H1 (cell line): ENCODE measurements around the gene RPL7A. TPM values are rescaled to one million over a fixed set of nuclear protein-coding genes. Genes with fewer than 3 reads are reported as not detected.
A peak's percentile ranks its signal among the peaks of the same experiment; 100 is the strongest.

Experiments
- ATF2 ChIP-seq: IDR thresholded peaks from 2 replicates; pipeline ENCODE4 v1.6.1; 2012; ENCODE audit warnings: low read length, inconsistent platforms
- BACH1 ChIP-seq: IDR thresholded peaks from 2 replicates; pipeline ENCODE4 v1.6.1; 2012; ENCODE audit warnings: low read length, improper control_type of control experiment
- CEBPB ChIP-seq: IDR thresholded peaks from 2 replicates; pipeline ENCODE4 v1.6.1; 2012; ENCODE audit warnings: low read depth, low read length
- CREB1 ChIP-seq: IDR thresholded peaks from 2 replicates; pipeline ENCODE4 v1.6.1; 2012; ENCODE audit warnings: inconsistent platforms
- KDM1A ChIP-seq: fragments of 200-600, 300-600 bp; sonication (generic); IDR thresholded peaks from 2 replicates; pipeline ENCODE4 v1.7.1; 2016; ENCODE audit warnings: mild to moderate bottlenecking, low read length, borderline replicate concordance
- KDM4A ChIP-seq: IDR thresholded peaks from one replicate; pipeline ENCODE4 v1.7.1; 2012; ENCODE audit warnings: low read depth, mild to moderate bottlenecking, moderate library complexity, low read length, inconsistent platforms; ENCODE audit not compliant: severe bottlenecking
- MAFK ChIP-seq: IDR thresholded peaks from 2 replicates; pipeline ENCODE4 v1.6.1; 2012; ENCODE audit warnings: low read depth, mild to moderate bottlenecking, improper control_type of control experiment, low read length
- RAD21 ChIP-seq, 2 experiments: IDR thresholded peaks in 1 of 2; conservative IDR thresholded peaks in 1 of 2; 2 replicates each; pipeline ENCODE4 v1.6.1; 2011; ENCODE audit warnings: low read depth in 2 of 2, low read length in 2 of 2, improper control_type of control experiment in 1 of 2, inconsistent platforms in 1 of 2, mild to moderate bottlenecking in 1 of 2, moderate library complexity in 1 of 2
- SAP30 ChIP-seq: fragments of 300-600 bp; sonication (generic); IDR thresholded peaks from 2 replicates; pipeline ENCODE4 v1.7.1; 2012; ENCODE audit warnings: low read length, moderate library complexity, mild to moderate bottlenecking, inconsistent platforms; ENCODE audit not compliant: insufficient read depth, insufficient replicate concordance
- SIN3A ChIP-seq, 2 experiments: IDR thresholded peaks in 1 of 2; conservative IDR thresholded peaks in 1 of 2; 2 replicates each; pipeline ENCODE4 v1.6.1; 2011 to 2012; ENCODE audit warnings: low read length in 2 of 2, improper control_type of control experiment in 1 of 2, low read depth in 1 of 2, mild to moderate bottlenecking in 1 of 2
- SP4 ChIP-seq: IDR thresholded peaks from 2 replicates; pipeline ENCODE4 v1.6.1; 2012; ENCODE audit warnings: low read length, inconsistent platforms
- polyA plus RNA-seq, 7 experiments: library from polyadenylated mRNA; depleted of rRNA in 3 of 7; stranded (reverse) in 5 of 7; unstranded in 2 of 7; fragments of >200 nt in 5 of 7; fragments of 200-250 nt in 2 of 7; gene quantifications; 1 replicate in 5 of 7; 2 replicates in 1 of 7; 4 replicates in 1 of 7; pipeline versions ENCODE4 v1.2.1 to v1.2.3, GENCODE V29; 2011 to 2013; ENCODE audit warnings: missing spikeins in 2 of 7, mixed read lengths in 2 of 7
- total RNA-seq: library from RNA; stranded (reverse); fragmentation: NEBNext Ultra II Directional; extraction: Animal tissue kit (Norgen Biotek cat#: 25700); gene quantifications from 2 replicates; pipeline ENCODE4 v1.2.1, GENCODE V29; 2021

The RPL7A gene
- total and polyA plus RNA-seq, 2 of the 8 experiments (the other 6 are each of a cell fraction or from before 2014, with no cell fraction given): 2,578 to 2,783 TPM

- no peak for TF ChIP-seq ATF2
- no peak for TF ChIP-seq SAP30
- 0 out of 2 replicates have a peak, but pooled peaks have one; percentile 14 for TF ChIP-seq BACH1
- no peak for TF ChIP-seq KDM4A
- 0 out of 2 replicates have a peak, but pooled peaks have one; percentile 28 for TF ChIP-seq CREB1
- no peak for TF ChIP-seq CEBPB
- no peak for TF ChIP-seq KDM1A
- TF ChIP-seq SIN3A (conservative IDR thresholded peaks at IDR 0.05 in 1 of 2, IDR thresholded peaks at IDR 0.05 in 1 of 2; ENCODE audit: low read depth in 1 of 2, low read length in 2 of 2): peak; percentile 71 to 86; a peak in 1 of 4 replicates
- no peak for TF ChIP-seq SP4
- no peak for TF ChIP-seq MAFK
- TF ChIP-seq RAD21 (IDR thresholded peaks at IDR 0.05 in 1 of 2, conservative IDR thresholded peaks at IDR 0.05 in 1 of 2; ENCODE audit: low read depth in 2 of 2, low read length in 2 of 2): peak; percentile 24 to 33; a peak in 3 of 4 replicates
Observed at GRCh38 chr9:133351908-133352634, 4.1 kb downstream of the RPL7A start (continued).
